Epithelial cell of prostate (primary cell): Measurements from ENCODE around the gene EIF2B4.
"Not testable (repeated sequence)": the region's sequence is repeated elsewhere in the genome, so short reads cannot be mapped to it uniquely, and the experiment has no call there.

Source experiments
- DNase-seq: peaks from one replicate; pipeline ENCODE4 v3.0.0-alpha.2; 2011; ENCODE audit warnings: low read depth, low spot score
- H3K27ac ChIP-seq: fragments of 450-650 bp; 2 replicates; pipeline ENCODE4 v1.5.1; 2017; ENCODE audit warnings: mild to moderate bottlenecking

EIF2B4 gene

DNA sequence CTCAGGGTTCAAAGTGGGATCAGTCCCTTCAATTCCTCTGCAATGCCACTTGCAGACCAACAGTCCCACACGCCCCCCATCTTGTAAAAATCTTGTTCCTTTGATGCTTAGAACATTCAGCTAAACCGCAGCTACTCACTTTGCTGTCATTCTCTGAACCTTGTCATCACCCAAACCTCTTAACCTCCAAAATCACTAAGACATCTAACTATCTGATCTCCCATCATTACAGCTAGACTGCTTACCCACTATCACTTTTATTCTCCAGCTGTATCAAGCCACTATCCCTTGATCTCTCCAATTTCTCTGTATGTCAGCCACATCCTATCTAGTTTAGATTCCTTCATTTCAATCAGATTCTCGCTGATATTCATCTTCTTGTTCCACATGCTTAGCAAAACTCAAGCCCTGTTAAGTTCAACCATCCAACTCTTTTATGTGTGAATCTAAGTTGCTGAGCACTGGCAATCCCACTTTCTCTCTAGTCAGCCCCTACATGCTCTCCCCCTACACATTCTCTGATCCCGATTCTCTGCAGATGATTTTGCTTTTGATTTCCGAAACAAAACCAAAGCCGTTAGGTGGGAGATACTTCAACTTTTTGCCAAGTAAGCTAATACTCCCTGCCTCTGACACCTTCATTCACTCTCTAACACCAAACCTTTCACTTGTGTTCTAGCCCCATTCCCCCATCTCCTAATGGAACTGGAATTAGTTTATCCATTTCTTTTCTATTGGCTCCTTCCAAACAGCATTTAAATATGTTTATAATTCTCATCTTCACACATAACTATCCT, 18.1 kb downstream of the EIF2B4 start:
- no peak overlapping the region for H3K27ac ChIP-seq
- no peak for DNase-seq

- no peak for DNase-seq
- H3K27ac ChIP-seq = no peak overlapping the region
Measured at GRCh38 chr2:27350106-27350693, 19.9 kb downstream of the EIF2B4 start.

GRCh38 chr2:27347641-27348040, 22.5 kb downstream of the EIF2B4 start:
- no peak overlapping the region for H3K27ac ChIP-seq

DNA sequence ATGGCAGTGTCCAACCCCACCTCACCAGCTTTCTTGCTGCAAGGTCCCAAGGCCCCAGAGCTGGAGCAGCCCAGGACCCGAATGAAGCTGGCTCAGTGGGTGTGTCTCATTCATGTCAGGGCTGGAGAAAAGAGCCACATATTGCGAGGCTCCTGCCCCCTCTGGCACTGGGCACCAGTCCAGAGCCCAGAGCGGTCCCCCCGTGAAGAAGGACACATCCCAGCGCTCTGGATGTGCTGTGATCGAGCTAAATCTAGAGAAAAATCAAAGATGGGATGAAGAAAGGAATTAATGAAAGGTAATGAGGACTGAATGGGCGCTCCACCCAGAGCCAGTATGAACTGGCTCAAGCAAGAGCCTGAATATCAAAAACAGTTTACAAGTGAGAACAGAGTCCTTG, 34.0 kb downstream of the EIF2B4 start:
- no peak overlapping the region for H3K27ac ChIP-seq
- no peak for DNase-seq

More at GRCh38 chr2:27347641-27348040, 22.5 kb downstream of the EIF2B4 start:
- no peak for DNase-seq

GRCh38 chr2:27335311-27335710, 34.8 kb downstream of the EIF2B4 start:
- H3K27ac ChIP-seq = no peak overlapping the region
- no peak for DNase-seq

- no peak overlapping the region for H3K27ac ChIP-seq
- DNase-seq = no peak
Measured at GRCh38 chr2:27324720-27325119, 45.4 kb downstream of the EIF2B4 start.

DNA sequence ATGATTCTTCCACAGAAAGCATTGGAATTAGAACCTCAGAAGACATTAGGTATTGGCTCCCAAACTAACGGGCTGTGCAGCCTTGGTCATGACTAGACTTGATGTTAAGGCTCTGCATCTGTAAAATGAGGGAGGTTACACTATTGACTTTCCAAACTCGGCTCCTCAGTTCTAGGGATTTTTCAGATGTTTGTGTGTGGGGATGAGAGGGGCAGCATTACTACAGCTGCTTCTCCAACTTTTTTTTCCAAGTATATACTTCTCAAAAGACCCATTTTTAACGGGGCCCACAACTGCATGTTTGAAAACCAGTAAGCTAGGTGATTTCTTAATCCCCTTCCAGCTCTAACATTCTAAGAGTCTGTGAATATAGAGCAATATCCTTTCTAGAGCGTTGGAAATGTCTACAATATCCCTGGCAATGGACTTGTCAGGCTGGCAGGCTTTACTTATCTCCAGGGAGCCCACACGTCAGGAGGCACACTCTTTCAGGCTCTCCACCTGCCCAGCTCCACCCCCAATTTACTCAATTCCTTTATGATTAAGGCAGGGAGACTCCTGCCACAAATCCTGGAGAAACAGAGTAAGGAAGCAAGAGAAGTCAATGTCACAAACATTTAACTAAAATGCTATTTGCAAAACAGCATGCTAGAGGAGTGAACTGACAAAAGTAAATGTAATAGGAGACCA, 46.4 kb downstream of the EIF2B4 start:
- DNase-seq = no peak
- peak overlapping the region; percentile 70 for H3K27ac ChIP-seq

GRCh38 chr2:27322766-27323595, 47.2 kb downstream of the EIF2B4 start, which contains the start of gene MPV17:
MPV17 (minus strand) TSS chr2:27323097; CDS start chr2:27322517, 580 bp downstream.
- peak; percentile 74 for DNase-seq
- H3K27ac ChIP-seq = peak within 1 kb of the TSS; percentile 70

DNA sequence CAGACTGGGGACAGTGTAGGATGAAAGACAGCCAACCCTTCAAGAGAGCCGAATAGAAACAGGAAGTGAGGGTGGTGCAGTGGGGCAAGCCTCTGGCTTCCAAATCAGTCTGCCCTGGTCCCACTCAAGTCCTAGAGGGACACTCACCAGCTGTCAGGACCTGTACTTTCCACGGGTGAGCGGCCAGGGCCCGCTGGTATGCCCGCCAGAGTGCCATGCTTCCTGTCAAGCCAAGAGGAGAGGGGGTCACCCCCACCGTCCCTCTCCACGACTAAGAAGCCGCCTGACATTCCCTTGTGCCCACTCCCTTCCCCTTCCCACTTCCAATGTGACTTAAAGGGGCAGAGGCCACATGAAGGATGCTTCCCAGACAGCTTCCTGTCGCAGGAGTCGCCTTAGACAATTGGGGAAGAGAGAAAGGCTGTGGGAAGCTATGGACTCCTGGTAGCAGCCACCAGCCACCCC, 47.8 kb downstream of the EIF2B4 start:
- DNase-seq = no peak
- peak overlapping the region; percentile 70 for H3K27ac ChIP-seq

DNA sequence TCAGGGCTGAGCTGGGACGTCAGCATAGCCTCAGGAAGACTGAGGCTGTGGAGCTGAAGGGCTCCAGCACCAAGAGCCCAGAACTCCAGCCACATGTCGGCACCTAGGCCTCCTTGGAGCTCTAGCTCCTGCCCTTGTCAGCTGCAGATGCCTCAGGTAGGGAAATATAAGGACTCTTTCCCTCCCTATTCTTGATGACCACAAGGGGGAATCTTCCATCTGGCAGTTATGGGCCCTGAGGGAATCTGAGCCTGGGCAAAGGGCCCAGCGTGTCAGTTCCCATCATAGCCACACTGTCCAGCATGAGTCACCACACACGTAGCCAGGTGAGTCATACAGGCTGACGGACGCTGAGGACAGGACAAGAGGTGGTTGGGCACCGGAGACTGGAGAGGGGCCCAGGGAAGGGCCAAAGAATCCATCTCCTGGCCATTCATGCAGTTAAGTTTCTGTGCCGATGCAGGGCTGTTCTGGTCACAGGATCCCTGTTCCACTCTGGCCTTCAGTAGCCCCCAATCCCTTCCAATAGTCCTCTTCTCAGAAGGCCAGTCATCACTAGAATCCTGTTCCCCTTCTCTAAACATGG, 49.1 kb downstream of the EIF2B4 start:
- peak; percentile 91 for DNase-seq
- H3K27ac ChIP-seq = peak overlapping the region; percentile 70

- not testable (repeated sequence) for H3K27ac ChIP-seq, DNase-seq
Measured at GRCh38 chr2:27319839-27320238, 50.3 kb downstream of the EIF2B4 start.

- no peak overlapping the region for H3K27ac ChIP-seq
- no peak for DNase-seq
Measured at GRCh38 chr2:27316655-27317412, 53.3 kb downstream of the EIF2B4 start.

GRCh38 chr2:27315122-27315521, 55.0 kb downstream of the EIF2B4 start:
- no peak overlapping the region for H3K27ac ChIP-seq
- DNase-seq = no peak

DNA sequence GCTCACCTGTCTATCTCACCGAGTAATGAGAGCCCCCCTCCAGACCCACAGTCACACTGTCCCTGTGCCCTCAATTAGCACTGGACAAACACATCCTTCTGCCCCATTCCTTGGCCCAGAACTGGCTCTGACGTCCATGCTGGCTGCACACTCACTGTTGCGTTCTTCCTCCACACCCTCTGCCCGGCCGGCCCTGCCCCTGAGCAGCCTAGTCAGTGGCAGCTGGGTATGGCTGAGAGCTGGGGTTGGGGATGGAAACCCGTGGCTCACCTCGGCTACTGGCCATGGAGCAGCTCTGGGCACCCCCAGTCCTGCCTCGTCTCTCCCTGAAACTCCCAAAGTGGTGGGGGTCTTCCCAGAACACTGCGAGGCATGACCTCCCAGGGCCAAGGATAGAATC, 55.4 kb downstream of the EIF2B4 start:
- no peak for DNase-seq

More for the DNA sequence above, 55.4 kb downstream of the EIF2B4 start:
- H3K27ac ChIP-seq = no peak overlapping the region
